Activated CD4-positive, alpha-beta T cell treated with anti-CD3 and anti-CD28 coated beads, Interleukin-2, amount 50 U/mL, for 24 hours (primary cell): Measurements from ENCODE around the gene ZNF57.
"Not testable (repeated sequence)": the region's sequence is repeated elsewhere in the genome, so short reads cannot be mapped to it uniquely, and the experiment has no call there.

Source experiments
- DNase-seq, 2 donors: peaks; one replicate each; pipeline ENCODE4 v3.0.0-alpha.2; 2020; ENCODE audit warnings: low read depth in 1 of 2, low spot score in 1 of 2

Gene ZNF57

GRCh38 chr19:2950286-2951124, 49.8 kb downstream of the ZNF57 start:
- peak; percentile 100 for DNase-seq

- DNase-seq = no peak
Measured at GRCh38 chr19:2952953-2953481, 52.3 kb downstream of the ZNF57 start.

GRCh38 chr19:2957160-2957559, 56.4 kb downstream of the ZNF57 start:
- no peak for DNase-seq

- no peak for DNase-seq
Measured at GRCh38 chr19:2960120-2960519, 59.4 kb downstream of the ZNF57 start.

GRCh38 chr19:2962018-2962670, 61.4 kb downstream of the ZNF57 start:
- peak in 1 of 2 donors; percentile 70 for DNase-seq

GRCh38 chr19:2963122-2963521, 62.4 kb downstream of the ZNF57 start:
- DNase-seq = no peak

GRCh38 chr19:2963631-2964030, 62.9 kb downstream of the ZNF57 start:
- not testable (repeated sequence) for DNase-seq

- DNase-seq = no peak
Measured at GRCh38 chr19:2964874-2965273, 64.1 kb downstream of the ZNF57 start.

- no peak for DNase-seq
Measured at GRCh38 chr19:2967972-2968371, 67.2 kb downstream of the ZNF57 start.
